ENCODE data around the gene CUBN.

CUBN gene

DNA sequence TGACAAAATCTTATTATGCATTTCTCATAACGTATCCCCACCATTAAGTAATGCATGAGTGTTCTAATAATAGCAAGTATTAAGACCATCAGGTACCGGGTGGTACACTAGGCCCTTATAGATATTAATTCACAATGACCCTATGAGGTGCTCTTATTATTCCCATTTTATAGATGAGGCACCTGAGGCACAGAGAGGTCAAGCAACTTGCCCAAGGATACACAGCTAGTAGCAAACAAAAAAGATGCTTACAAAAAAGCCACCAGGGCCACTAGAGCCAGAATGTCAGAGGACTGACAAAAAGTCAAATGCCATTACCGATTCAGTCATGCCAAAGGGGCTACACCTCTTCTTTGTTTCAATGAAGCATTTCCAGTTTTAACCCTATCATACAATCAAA lies 318.3 kb downstream of the CUBN start:
- DNase-seq = no peak
- no peaks in the 10 kb centered on the region for H3K27me3 ChIP-seq (replicated peaks in 2 of 5; ENCODE audit: control insufficient read depth in 4 of 5, insufficient read depth in 5 of 5, low read length in 4 of 5)
- no peak overlapping the region for H3K4me3 ChIP-seq (ENCODE audit: control insufficient read depth in 1 of 7, extremely low read depth in 1 of 7, insufficient read depth in 4 of 7, low read depth in 2 of 7, low read length in 6 of 7)
- CTCF ChIA-PET = interaction anchor here (0.9 kb wide), 1 partner anchor 448 kb away, joined by 4 read pairs; no protein-coding TSS in a partner anchor
- no peak overlapping the region for H3K27ac ChIP-seq (ENCODE audit: insufficient read depth in 1 of 2, low read depth in 1 of 2, low read length in 2 of 2, poor library complexity in 1 of 2, severe bottlenecking in 2 of 2)
- no peaks in the 10 kb centered on the region for H3K9me3 ChIP-seq (ENCODE audit: control extremely low read depth in 1 of 5, control insufficient read depth in 4 of 5, insufficient read depth in 2 of 5, low read depth in 1 of 5, low read length in 4 of 5)
- WGBS (ENCODE audit: insufficient coverage) = 100% methylated on average over 1 of the region's 3 CpGs
- peaks cover 0 to 5% (median 0%) of the 10 kb centered on the region in 4 experiments for H3K36me3 ChIP-seq (ENCODE audit: control insufficient read depth in 4 of 4, insufficient read depth in 4 of 4, low read length in 3 of 4)
- POLR2A ChIA-PET = no interaction called here
- peaks cover 2 to 19% (median 14%) of the 10 kb centered on the region in 4 experiments for H3K4me1 ChIP-seq (ENCODE audit: control extremely low read depth in 1 of 4, control insufficient read depth in 4 of 4, insufficient read depth in 4 of 4, low read length in 3 of 4)

GRCh38 chr10:16809074-16809718 lies 320.4 kb downstream of the CUBN start:
- ChIA-PET POLR2A (no interaction called here), CTCF (interaction anchor here (0.6 kb wide), 1 partner anchor 695 kb away, joined by 4 read pairs; no protein-coding TSS in a partner anchor)
- 100% methylated on average over 2 of the region's 6 CpGs for WGBS (ENCODE audit: insufficient coverage)
- H3K27ac ChIP-seq (ENCODE audit: insufficient read depth in 1 of 2, low read depth in 1 of 2, low read length in 2 of 2, poor library complexity in 1 of 2, severe bottlenecking in 2 of 2) = no peak overlapping the region
- H3K9me3 ChIP-seq (ENCODE audit: control extremely low read depth in 1 of 5, control insufficient read depth in 4 of 5, insufficient read depth in 2 of 5, low read depth in 1 of 5, low read length in 4 of 5) = no peaks in the 10 kb centered on the region
- peak in 2 of 3 donors; percentile 23 to 29 for DNase-seq
- H3K36me3 ChIP-seq (ENCODE audit: control insufficient read depth in 4 of 4, insufficient read depth in 4 of 4, low read length in 3 of 4) = peaks cover 0 to 8% (median 0%) of the 10 kb centered on the region in 4 experiments
- no peak overlapping the region for H3K4me3 ChIP-seq (ENCODE audit: control insufficient read depth in 1 of 7, extremely low read depth in 1 of 7, insufficient read depth in 4 of 7, low read depth in 2 of 7, low read length in 6 of 7)
- no peaks in the 10 kb centered on the region for H3K27me3 ChIP-seq (replicated peaks in 2 of 5; ENCODE audit: control insufficient read depth in 4 of 5, insufficient read depth in 5 of 5, low read length in 4 of 5)
- H3K4me1 ChIP-seq (ENCODE audit: control extremely low read depth in 1 of 4, control insufficient read depth in 4 of 4, insufficient read depth in 4 of 4, low read length in 3 of 4) = peaks cover 0 to 4% (median 3%) of the 10 kb centered on the region in 4 experiments

- H3K36me3 ChIP-seq (ENCODE audit: control insufficient read depth in 4 of 4, insufficient read depth in 4 of 4, low read length in 3 of 4) = peaks cover 0 to 4% (median 2%) of the 10 kb centered on the region in 4 experiments
- no peak overlapping the region for H3K27ac ChIP-seq (ENCODE audit: insufficient read depth in 1 of 2, low read depth in 1 of 2, low read length in 2 of 2, poor library complexity in 1 of 2, severe bottlenecking in 2 of 2)
- no peak for DNase-seq
- no peak overlapping the region for H3K4me3 ChIP-seq (ENCODE audit: control insufficient read depth in 1 of 7, extremely low read depth in 1 of 7, insufficient read depth in 4 of 7, low read depth in 2 of 7, low read length in 6 of 7)
- 97% methylated on average over 3 of the region's 4 CpGs for WGBS (ENCODE audit: insufficient coverage)
- ChIA-PET POLR2A (no interaction called here), CTCF (interaction anchor here (1.0 to 1.4 kb wide), 2 partner anchors 11 to 12 kb away, joined by 3 to 6 read pairs; no protein-coding TSS in a partner anchor)
- no peaks in the 10 kb centered on the region for H3K4me1 ChIP-seq (ENCODE audit: control extremely low read depth in 1 of 4, control insufficient read depth in 4 of 4, insufficient read depth in 4 of 4, low read length in 3 of 4)
- H3K9me3 ChIP-seq (ENCODE audit: control extremely low read depth in 1 of 5, control insufficient read depth in 4 of 5, insufficient read depth in 2 of 5, low read depth in 1 of 5, low read length in 4 of 5) = peaks cover 0 to 4% (median 0%) of the 10 kb centered on the region in 5 experiments
- no peaks in the 10 kb centered on the region for H3K27me3 ChIP-seq (replicated peaks in 2 of 5; ENCODE audit: control insufficient read depth in 4 of 5, insufficient read depth in 5 of 5, low read length in 4 of 5)
These were observed 325.5 kb downstream of the CUBN start for GRCh38 chr10:16804123-16804522.

DNA sequence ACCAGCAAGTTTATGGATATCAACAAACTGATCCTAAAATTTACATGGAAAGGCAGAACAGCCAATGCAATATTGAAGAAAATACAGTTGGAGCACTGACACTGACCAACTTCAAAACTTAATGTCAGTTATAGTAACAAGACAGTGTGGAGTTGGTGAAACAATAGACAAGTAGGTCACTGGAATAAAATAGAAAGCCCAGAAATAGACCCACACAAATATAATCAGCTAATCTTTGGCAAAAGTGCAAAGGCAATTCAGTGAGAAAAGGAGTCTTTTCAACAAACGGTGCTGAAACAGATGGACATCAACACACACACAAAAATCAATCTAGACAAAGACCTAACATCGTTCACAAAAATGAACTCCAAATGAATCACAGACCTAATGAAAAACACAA lies 326.1 kb downstream of the CUBN start:
- POLR2A ChIA-PET = no interaction called here
- CTCF ChIA-PET = no interaction called here
- no CpG with 5 or more reads among the region's 2 CpGs for WGBS (ENCODE audit: insufficient coverage)
- Histone ChIP-seq H3K27ac (ENCODE audit: insufficient read depth in 1 of 2, low read depth in 1 of 2, low read length in 2 of 2, poor library complexity in 1 of 2, severe bottlenecking in 2 of 2) (no peak overlapping the region), H3K4me3 (ENCODE audit: control insufficient read depth in 1 of 7, extremely low read depth in 1 of 7, insufficient read depth in 4 of 7, low read depth in 2 of 7, low read length in 6 of 7) (no peak overlapping the region), H3K27me3 (replicated peaks in 2 of 5; ENCODE audit: control insufficient read depth in 4 of 5, insufficient read depth in 5 of 5, low read length in 4 of 5) (no peaks in the 10 kb centered on the region), H3K36me3 (ENCODE audit: control insufficient read depth in 4 of 4, insufficient read depth in 4 of 4, low read length in 3 of 4) (peaks cover 0 to 4% (median 2%) of the 10 kb centered on the region in 4 experiments), H3K4me1 (ENCODE audit: control extremely low read depth in 1 of 4, control insufficient read depth in 4 of 4, insufficient read depth in 4 of 4, low read length in 3 of 4) (no peaks in the 10 kb centered on the region), H3K9me3 (ENCODE audit: control extremely low read depth in 1 of 5, control insufficient read depth in 4 of 5, insufficient read depth in 2 of 5, low read depth in 1 of 5, low read length in 4 of 5) (peaks cover 0 to 9% (median 0%) of the 10 kb centered on the region in 5 experiments)
- no peak for DNase-seq

GRCh38 chr10:16799621-16800020 lies 330.0 kb downstream of the CUBN start:
- Histone ChIP-seq H3K36me3 (ENCODE audit: control insufficient read depth in 4 of 4, insufficient read depth in 4 of 4, low read length in 3 of 4) (peaks cover 0 to 8% (median 3%) of the 10 kb centered on the region in 4 experiments), H3K27ac (ENCODE audit: insufficient read depth in 1 of 2, low read depth in 1 of 2, low read length in 2 of 2, poor library complexity in 1 of 2, severe bottlenecking in 2 of 2) (no peak overlapping the region), H3K4me1 (ENCODE audit: control extremely low read depth in 1 of 4, control insufficient read depth in 4 of 4, insufficient read depth in 4 of 4, low read length in 3 of 4) (no peaks in the 10 kb centered on the region), H3K27me3 (replicated peaks in 2 of 5; ENCODE audit: control insufficient read depth in 4 of 5, insufficient read depth in 5 of 5, low read length in 4 of 5) (no peaks in the 10 kb centered on the region), H3K9me3 (ENCODE audit: control extremely low read depth in 1 of 5, control insufficient read depth in 4 of 5, insufficient read depth in 2 of 5, low read depth in 1 of 5, low read length in 4 of 5) (peaks cover 0 to 9% (median 1%) of the 10 kb centered on the region in 5 experiments), H3K4me3 (ENCODE audit: control insufficient read depth in 1 of 7, extremely low read depth in 1 of 7, insufficient read depth in 4 of 7, low read depth in 2 of 7, low read length in 6 of 7) (no peak overlapping the region)
- DNase-seq = no peak
- POLR2A ChIA-PET = interaction anchor here (0.6 kb wide), 1 partner anchor 53 kb away, joined by 3 read pairs; no protein-coding TSS in a partner anchor
- 96% methylated on average over 8 of the region's 8 CpGs for WGBS (ENCODE audit: insufficient coverage)
- CTCF ChIA-PET = no interaction called here

DNA sequence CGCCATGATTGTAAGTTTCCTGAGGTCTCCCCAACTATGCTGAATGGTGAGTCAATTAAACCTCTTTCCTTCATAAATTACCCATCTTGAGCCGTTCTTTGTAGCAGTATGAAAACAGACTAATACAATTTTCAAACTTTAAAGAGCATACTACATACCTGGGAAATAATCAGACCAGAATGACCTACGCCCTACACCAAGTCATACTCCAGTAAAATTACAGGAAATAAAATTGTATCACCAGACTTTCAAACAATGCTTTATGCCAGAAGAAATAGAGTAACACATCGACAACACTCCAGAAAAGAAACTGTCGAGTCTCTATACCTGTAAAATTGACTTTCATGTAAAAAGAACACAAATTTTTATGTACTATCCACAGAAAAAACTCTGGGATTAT lies 331.0 kb downstream of the CUBN start:
- Histone ChIP-seq H3K36me3 (ENCODE audit: control insufficient read depth in 4 of 4, insufficient read depth in 4 of 4, low read length in 3 of 4) (peaks cover 0 to 15% (median 5%) of the 10 kb centered on the region in 4 experiments), H3K27ac (ENCODE audit: insufficient read depth in 1 of 2, low read depth in 1 of 2, low read length in 2 of 2, poor library complexity in 1 of 2, severe bottlenecking in 2 of 2) (no peak overlapping the region), H3K4me1 (ENCODE audit: control extremely low read depth in 1 of 4, control insufficient read depth in 4 of 4, insufficient read depth in 4 of 4, low read length in 3 of 4) (no peaks in the 10 kb centered on the region), H3K9me3 (ENCODE audit: control extremely low read depth in 1 of 5, control insufficient read depth in 4 of 5, insufficient read depth in 2 of 5, low read depth in 1 of 5, low read length in 4 of 5) (peaks cover 0 to 14% (median 1%) of the 10 kb centered on the region in 5 experiments), H3K4me3 (ENCODE audit: control insufficient read depth in 1 of 7, extremely low read depth in 1 of 7, insufficient read depth in 4 of 7, low read depth in 2 of 7, low read length in 6 of 7) (no peak overlapping the region), H3K27me3 (replicated peaks in 2 of 5; ENCODE audit: control insufficient read depth in 4 of 5, insufficient read depth in 5 of 5, low read length in 4 of 5) (no peaks in the 10 kb centered on the region)
- CTCF ChIA-PET = no interaction called here
- POLR2A ChIA-PET = no interaction called here
- no peak for DNase-seq
- 95% methylated on average over 3 of the region's 5 CpGs for WGBS (ENCODE audit: insufficient coverage)

DNA sequence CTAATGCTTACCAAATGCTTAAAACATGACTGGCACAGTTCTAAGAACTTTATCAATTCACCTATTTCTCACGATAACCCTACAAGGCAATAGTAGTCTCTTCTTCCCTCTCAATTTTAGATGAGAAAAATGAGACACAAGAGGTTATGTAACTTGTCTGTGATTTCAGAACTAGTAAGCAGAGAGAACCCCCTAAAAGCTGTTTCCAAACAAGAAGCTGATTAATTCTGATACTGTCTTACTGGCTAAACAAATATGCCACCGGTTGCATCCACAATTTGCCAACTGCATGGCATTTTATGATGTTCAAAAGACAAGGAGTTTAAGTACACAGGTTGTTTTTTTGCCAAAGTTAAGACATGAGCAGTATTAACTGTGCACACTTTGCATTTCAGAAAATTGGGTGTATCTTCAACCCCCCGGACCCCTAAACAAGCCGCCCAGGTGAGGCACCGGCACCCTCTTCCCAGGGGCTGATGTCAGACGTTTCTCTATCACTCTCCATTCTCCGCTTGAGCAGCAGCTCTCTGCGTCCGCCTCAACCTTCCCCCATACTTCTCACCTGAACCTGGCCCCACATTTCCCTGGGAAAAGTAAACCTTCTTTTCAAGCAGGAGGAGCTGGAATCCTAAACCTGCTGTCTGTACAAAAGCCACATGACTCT lies 334.1 kb downstream of the CUBN start:
- 93% methylated on average over 6 of the region's 9 CpGs for WGBS (ENCODE audit: insufficient coverage)
- peaks cover 0 to 15% (median 1%) of the 10 kb centered on the region in 5 experiments for H3K9me3 ChIP-seq (ENCODE audit: control extremely low read depth in 1 of 5, control insufficient read depth in 4 of 5, insufficient read depth in 2 of 5, low read depth in 1 of 5, low read length in 4 of 5)
- CTCF ChIA-PET = interaction anchor here (1.6 kb wide), 1 partner anchor 10 kb away, joined by 3 read pairs; no protein-coding TSS in a partner anchor
- H3K27ac ChIP-seq (ENCODE audit: insufficient read depth in 1 of 2, low read depth in 1 of 2, low read length in 2 of 2, poor library complexity in 1 of 2, severe bottlenecking in 2 of 2) = no peak overlapping the region
- H3K27me3 ChIP-seq (replicated peaks in 2 of 5; ENCODE audit: control insufficient read depth in 4 of 5, insufficient read depth in 5 of 5, low read length in 4 of 5) = no peaks in the 10 kb centered on the region
- DNase-seq = no peak
- H3K4me3 ChIP-seq (ENCODE audit: control insufficient read depth in 1 of 7, extremely low read depth in 1 of 7, insufficient read depth in 4 of 7, low read depth in 2 of 7, low read length in 6 of 7) = no peak overlapping the region
- peaks cover 0 to 21% (median 8%) of the 10 kb centered on the region in 4 experiments for H3K36me3 ChIP-seq (ENCODE audit: control insufficient read depth in 4 of 4, insufficient read depth in 4 of 4, low read length in 3 of 4)
- POLR2A ChIA-PET = no interaction called here
- H3K4me1 ChIP-seq (ENCODE audit: control extremely low read depth in 1 of 4, control insufficient read depth in 4 of 4, insufficient read depth in 4 of 4, low read length in 3 of 4) = no peaks in the 10 kb centered on the region

All from common myeloid progenitor, CD34-positive (primary cell).